ENCODE results near the gene KREMEN1. TPM values are rescaled to one million over a fixed set of nuclear protein-coding genes. Genes with fewer than 3 reads are reported as not detected.

Gene KREMEN1
- total and polyA plus RNA-seq, 4 donors, result 1.2 to 22.6 (median 3.8) TPM

GRCh38 chr22:29106839-29107238 is 34.0 kb downstream of the KREMEN1 start:
- Histone ChIP-seq H3K27me3 (ENCODE audit: control insufficient read depth in 4 of 4, insufficient read depth in 4 of 4, low read length in 3 of 4) (no peaks in the 10 kb centered on the region), H3K9me3 (ENCODE audit: control insufficient read depth in 4 of 4, low read length in 3 of 4) (no peaks in the 10 kb centered on the region), H3K4me3 (ENCODE audit: low read depth in 1 of 3, low read length in 3 of 3) (no peak overlapping the region), H3K27ac (ENCODE audit: low read depth in 1 of 2, low read length in 2 of 2) (no peak overlapping the region), H3K9ac (ENCODE audit: low read depth in 1 of 2, low read length in 2 of 2) (no peak overlapping the region), H3K4me1 (ENCODE audit: control insufficient read depth in 4 of 4, insufficient read depth in 4 of 4, low read length in 3 of 4) (no peaks in the 10 kb centered on the region), H3K36me3 (ENCODE audit: control insufficient read depth in 4 of 4, insufficient read depth in 3 of 4, low read depth in 1 of 4, low read length in 3 of 4) (peaks cover 0 to 2% (median 0%) of the 10 kb centered on the region in 4 donors)
- 58% methylated on average over 4 of the region's 4 CpGs for WGBS
- DNase-seq (ENCODE audit: low spot score), result no peak
- TF ChIP-seq EGR1 (IDR thresholded peaks at IDR 0.05; ENCODE audit: low read depth in 2 of 2), result no peak
- TF ChIP-seq FOXA1 (IDR thresholded peaks at IDR 0.05), result no peak

GRCh38 chr22:29108137-29108536 is 35.3 kb downstream of the KREMEN1 start:
- Histone ChIP-seq H3K4me1 (ENCODE audit: control insufficient read depth in 4 of 4, insufficient read depth in 4 of 4, low read length in 3 of 4) (no peaks in the 10 kb centered on the region), H3K27me3 (ENCODE audit: control insufficient read depth in 4 of 4, insufficient read depth in 4 of 4, low read length in 3 of 4) (no peaks in the 10 kb centered on the region), H3K9ac (ENCODE audit: low read depth in 1 of 2, low read length in 2 of 2) (no peak overlapping the region), H3K27ac (ENCODE audit: low read depth in 1 of 2, low read length in 2 of 2) (no peak overlapping the region), H3K9me3 (ENCODE audit: control insufficient read depth in 4 of 4, low read length in 3 of 4) (no peaks in the 10 kb centered on the region), H3K4me3 (ENCODE audit: low read depth in 1 of 3, low read length in 3 of 3) (no peak overlapping the region), H3K36me3 (ENCODE audit: control insufficient read depth in 4 of 4, insufficient read depth in 3 of 4, low read depth in 1 of 4, low read length in 3 of 4) (peaks cover 0 to 2% (median 0%) of the 10 kb centered on the region in 4 donors)
- TF ChIP-seq ATF3 (IDR thresholded peaks at IDR 0.05), result no peak
- TF ChIP-seq NR2F2 (IDR thresholded peaks at IDR 0.05), result no peak
- no peak for TF ChIP-seq FOXA1 (IDR thresholded peaks at IDR 0.05)
- TF ChIP-seq, protein P1, sequence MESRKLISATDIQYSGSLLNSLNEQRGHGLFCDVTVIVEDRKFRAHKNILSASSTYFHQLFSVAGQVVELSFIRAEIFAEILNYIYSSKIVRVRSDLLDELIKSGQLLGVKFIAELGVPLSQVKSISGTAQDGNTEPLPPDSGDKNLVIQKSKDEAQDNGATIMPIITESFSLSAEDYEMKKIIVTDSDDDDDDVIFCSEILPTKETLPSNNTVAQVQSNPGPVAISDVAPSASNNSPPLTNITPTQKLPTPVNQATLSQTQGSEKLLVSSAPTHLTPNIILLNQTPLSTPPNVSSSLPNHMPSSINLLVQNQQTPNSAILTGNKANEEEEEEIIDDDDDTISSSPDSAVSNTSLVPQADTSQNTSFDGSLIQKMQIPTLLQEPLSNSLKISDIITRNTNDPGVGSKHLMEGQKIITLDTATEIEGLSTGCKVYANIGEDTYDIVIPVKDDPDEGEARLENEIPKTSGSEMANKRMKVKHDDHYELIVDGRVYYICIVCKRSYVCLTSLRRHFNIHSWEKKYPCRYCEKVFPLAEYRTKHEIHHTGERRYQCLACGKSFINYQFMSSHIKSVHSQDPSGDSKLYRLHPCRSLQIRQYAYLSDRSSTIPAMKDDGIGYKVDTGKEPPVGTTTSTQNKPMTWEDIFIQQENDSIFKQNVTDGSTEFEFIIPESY (IDR thresholded peaks at IDR 0.05), result no peak
- no peak for TF ChIP-seq YY1 (IDR thresholded peaks at IDR 0.05)
- TF ChIP-seq, protein P2, sequence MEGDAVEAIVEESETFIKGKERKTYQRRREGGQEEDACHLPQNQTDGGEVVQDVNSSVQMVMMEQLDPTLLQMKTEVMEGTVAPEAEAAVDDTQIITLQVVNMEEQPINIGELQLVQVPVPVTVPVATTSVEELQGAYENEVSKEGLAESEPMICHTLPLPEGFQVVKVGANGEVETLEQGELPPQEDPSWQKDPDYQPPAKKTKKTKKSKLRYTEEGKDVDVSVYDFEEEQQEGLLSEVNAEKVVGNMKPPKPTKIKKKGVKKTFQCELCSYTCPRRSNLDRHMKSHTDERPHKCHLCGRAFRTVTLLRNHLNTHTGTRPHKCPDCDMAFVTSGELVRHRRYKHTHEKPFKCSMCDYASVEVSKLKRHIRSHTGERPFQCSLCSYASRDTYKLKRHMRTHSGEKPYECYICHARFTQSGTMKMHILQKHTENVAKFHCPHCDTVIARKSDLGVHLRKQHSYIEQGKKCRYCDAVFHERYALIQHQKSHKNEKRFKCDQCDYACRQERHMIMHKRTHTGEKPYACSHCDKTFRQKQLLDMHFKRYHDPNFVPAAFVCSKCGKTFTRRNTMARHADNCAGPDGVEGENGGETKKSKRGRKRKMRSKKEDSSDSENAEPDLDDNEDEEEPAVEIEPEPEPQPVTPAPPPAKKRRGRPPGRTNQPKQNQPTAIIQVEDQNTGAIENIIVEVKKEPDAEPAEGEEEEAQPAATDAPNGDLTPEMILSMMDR (IDR thresholded peaks at IDR 0.05; ENCODE audit: low read depth, low read length, missing input control), result no peak
- no peak for TF ChIP-seq HNF4A (conservative IDR thresholded peaks at IDR 0.05)
- no peak for TF ChIP-seq MAX (IDR thresholded peaks at IDR 0.05)
- no peak for TF ChIP-seq FOXA2 (IDR thresholded peaks at IDR 0.05)
- TF ChIP-seq JUND (IDR thresholded peaks at IDR 0.05), result no peak
- no peak for TF ChIP-seq RAD21 (IDR thresholded peaks at IDR 0.05)
- no peak for TF ChIP-seq EGR1 (IDR thresholded peaks at IDR 0.05; ENCODE audit: low read depth in 2 of 2)
- TF ChIP-seq GABPA (IDR thresholded peaks at IDR 0.05 in 1 of 2, conservative IDR thresholded peaks at IDR 0.05 in 1 of 2), result no peak
- no peak for DNase-seq (ENCODE audit: low spot score)
- over 99% methylated on average over 5 of the region's 5 CpGs for WGBS

DNA sequence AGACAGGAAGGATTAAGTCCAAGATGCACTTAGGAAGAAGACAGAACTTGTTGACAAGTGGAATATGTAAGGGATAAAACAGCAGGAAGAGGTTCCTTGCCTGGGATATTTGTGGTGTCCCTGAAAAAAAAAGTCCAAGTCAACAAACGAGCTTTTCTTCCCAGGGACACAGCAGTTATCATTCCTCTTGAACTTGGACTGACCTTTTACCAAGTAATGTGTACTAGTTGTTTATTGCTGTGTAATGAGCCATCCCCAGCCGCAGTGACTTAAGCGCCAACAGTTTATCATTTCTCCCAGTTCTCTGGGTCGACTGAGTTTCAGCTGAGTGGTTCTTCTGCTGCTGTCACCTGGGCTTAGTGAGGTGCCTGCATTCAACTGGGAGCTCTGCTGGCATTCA is 37.0 kb downstream of the KREMEN1 start:
- H3K9ac ChIP-seq (ENCODE audit: low read depth in 1 of 2, low read length in 2 of 2), result no peak overlapping the region
- H3K27ac ChIP-seq (ENCODE audit: low read depth in 1 of 2, low read length in 2 of 2), result no peak overlapping the region
- no peak overlapping the region for H3K4me3 ChIP-seq (ENCODE audit: low read depth in 1 of 3, low read length in 3 of 3)
- no peak for DNase-seq (ENCODE audit: low spot score)
- WGBS, result 61% methylated on average over 4 of the region's 4 CpGs
- no peaks in the 10 kb centered on the region for H3K4me1 ChIP-seq (ENCODE audit: control insufficient read depth in 4 of 4, insufficient read depth in 4 of 4, low read length in 3 of 4)
- H3K36me3 ChIP-seq (ENCODE audit: control insufficient read depth in 4 of 4, insufficient read depth in 3 of 4, low read depth in 1 of 4, low read length in 3 of 4), result no peaks in the 10 kb centered on the region
- no peak for TF ChIP-seq RXRA (IDR thresholded peaks at IDR 0.05)
- TF ChIP-seq, protein P2 (IDR thresholded peaks at IDR 0.05; ENCODE audit: low read depth, low read length, missing input control), result no peak
- TF ChIP-seq TAF1 (conservative IDR thresholded peaks at IDR 0.05), result no peak
- TF ChIP-seq, protein P1 (IDR thresholded peaks at IDR 0.05), result no peak
- no peak for TF ChIP-seq YY1 (IDR thresholded peaks at IDR 0.05)
- H3K9me3 ChIP-seq (ENCODE audit: control insufficient read depth in 4 of 4, low read length in 3 of 4), result no peaks in the 10 kb centered on the region
- H3K27me3 ChIP-seq (ENCODE audit: control insufficient read depth in 4 of 4, insufficient read depth in 4 of 4, low read length in 3 of 4), result no peaks in the 10 kb centered on the region

All from liver (tissue), 9 donors.